Activated CD8-positive, alpha-beta T cell treated with anti-CD3 and anti-CD28 coated beads, Interleukin-2, amount 10 ng/mL, durations not matched to agents 7 days and 5 days (primary cell): Measurements from ENCODE around the gene SAP25. TPM values are rescaled to one million over a fixed set of nuclear protein-coding genes. Genes with fewer than 3 reads are reported as not detected.
A peak's percentile ranks its signal among the peaks of the same experiment; 100 is the strongest.
"Not testable (repeated sequence)": the region's sequence is repeated elsewhere in the genome, so short reads cannot be mapped to it uniquely, and the experiment has no call there.

Experiments used
- ATAC-seq: fragments of 150-1000 bp; cut with Tn5 transposase; one replicate; pipeline ENCODE4 v1.10.0; 2021; ENCODE audit warnings: moderate library complexity
- CTCF ChIA-PET: fragments of 350-600 bp; sonication (Branson Sonifier 250); formaldehyde crosslinking; loops from one replicate; lab custom pipeline; 2021; ENCODE audit warnings: antibody characterized with exemption; lab: Charles Lee
- POLR2A ChIA-PET: fragments of 350-600 bp; sonication (Branson Sonifier 250); formaldehyde crosslinking; loops from one replicate; lab custom pipeline; 2021; ENCODE audit warnings: antibody characterized with exemption; lab: Charles Lee
- DNase-seq: peaks from one replicate; pipeline ENCODE4 v3.0.0-alpha.2; 2020
- H3K27ac Mint-ChIP-seq: one replicate; pipeline ENCODE4 v1.8.0; 2021; ENCODE audit warnings: mild to moderate bottlenecking, mixed read lengths
- H3K27me3 Mint-ChIP-seq: one replicate; pipeline ENCODE4 v1.8.0; 2021; ENCODE audit warnings: low read depth, mixed read lengths
- H3K36me3 Mint-ChIP-seq: one replicate; pipeline ENCODE4 v1.8.0; 2021; ENCODE audit warnings: low read depth, mixed read lengths
- H3K4me1 Mint-ChIP-seq: one replicate; pipeline ENCODE4 v1.8.0; 2021; ENCODE audit warnings: low read depth, mixed read lengths
- H3K4me3 Mint-ChIP-seq: one replicate; pipeline ENCODE4 v1.8.0; 2021; ENCODE audit warnings: mild to moderate bottlenecking, mixed read lengths
- H3K9me3 Mint-ChIP-seq: one replicate; pipeline ENCODE4 v1.8.0; 2022; ENCODE audit warnings: mixed read lengths; ENCODE audit not compliant: insufficient read depth
- total RNA-seq, 2 experiments: library from RNA; stranded (reverse); gene quantifications; one replicate each; pipeline ENCODE4 v1.2.3, GENCODE V29; 2021

Gene SAP25
- total RNA-seq, 2 experiments from 2014 or later: 29.8 to 30.0 TPM

DNA sequence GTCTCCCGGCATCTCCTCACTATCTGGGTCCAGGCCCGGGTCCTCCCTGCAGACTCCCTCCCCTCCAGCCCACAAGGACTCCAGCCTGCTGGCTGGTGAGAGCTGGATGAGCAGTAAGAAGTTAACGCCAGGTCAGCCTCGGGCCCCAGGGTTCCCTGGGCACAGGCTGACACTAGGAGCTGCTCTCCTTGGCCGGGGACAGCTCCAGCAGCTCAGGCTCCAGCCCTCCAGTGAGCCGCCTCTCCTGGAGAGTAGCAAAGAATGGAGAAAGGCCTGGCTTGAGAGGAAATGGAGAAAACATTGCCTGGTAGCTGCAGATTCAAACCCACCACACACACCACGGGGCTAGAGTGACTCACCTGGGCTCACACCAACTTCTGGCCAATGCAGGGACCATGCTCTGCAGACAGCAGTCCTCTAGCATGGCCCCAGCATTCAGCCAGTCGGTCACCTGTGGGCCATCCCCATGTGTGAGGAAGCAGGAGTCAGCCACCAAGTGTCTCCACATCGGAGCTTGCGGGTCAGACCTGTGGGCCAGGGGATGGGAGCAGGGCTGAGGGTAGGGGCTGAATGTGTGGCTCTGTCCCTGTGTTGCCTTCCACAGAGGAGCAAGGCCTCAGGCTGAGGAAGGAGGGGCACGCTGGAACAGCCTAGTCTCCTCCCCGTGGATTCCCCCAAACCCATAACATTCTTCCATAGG lies 6.5 kb downstream of the SAP25 start:
- H3K4me1 Mint-ChIP-seq: peaks cover 66% of the 10 kb centered on the region
- H3K9me3 Mint-ChIP-seq: no peaks in the 10 kb centered on the region
- H3K36me3 Mint-ChIP-seq: peaks cover 26% of the 10 kb centered on the region
- peak overlapping the region; percentile 80 for H3K27ac Mint-ChIP-seq
- DNase-seq (no peak), ATAC-seq (no peak)
- H3K27me3 Mint-ChIP-seq: no peaks in the 10 kb centered on the region
- no peak overlapping the region for H3K4me3 Mint-ChIP-seq
- POLR2A ChIA-PET: interaction anchor here (0.6 to 2.0 kb wide), 2 partner anchors 20 to 113 kb away, joined by 5 to 8 read pairs; partner anchors contain the start of gene FBXO24
- CTCF ChIA-PET: interaction anchor here (1.3 to 5.6 kb wide), 2 partner anchors 20 to 124 kb away, joined by 4 to 57 read pairs; partner anchors contain the start of genes FBXO24 and LRCH4

DNA sequence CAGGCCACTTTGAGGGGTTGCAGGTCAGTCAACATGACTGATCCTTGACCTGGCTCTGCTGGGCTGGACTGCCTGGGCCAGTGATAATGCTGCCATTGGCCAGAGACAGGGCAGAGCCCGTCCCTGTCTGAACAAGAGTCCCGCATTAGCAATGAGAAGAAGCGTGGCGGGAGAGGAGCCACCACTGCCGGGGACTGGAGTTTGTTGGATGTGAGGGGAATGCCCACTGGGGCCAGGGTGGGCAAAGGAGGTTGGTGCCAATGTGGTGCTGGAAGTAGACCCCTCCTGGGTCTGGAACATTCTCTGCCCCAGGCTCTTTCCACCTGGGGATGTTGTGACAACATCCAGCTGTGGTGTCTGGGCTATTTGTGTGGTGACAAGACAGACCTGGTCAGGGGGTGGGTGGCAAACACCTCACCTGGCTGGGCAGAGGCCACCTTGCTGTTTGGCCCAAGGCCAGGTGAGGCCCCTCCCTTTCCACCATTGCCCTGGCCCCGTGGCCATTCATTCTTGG lies 7.6 kb downstream of the SAP25 start:
- ChIA-PET CTCF (interaction anchor here (0.7 to 12.0 kb wide), 7 partner anchors 11 to 125 kb away, joined by 3 to 213 read pairs (median 7); partner anchors contain the start of genes FBXO24 and LRCH4), POLR2A (interaction anchor here (0.7 to 2.0 kb wide), 4 partner anchors 16 to 88 kb away, joined by 3 to 8 read pairs (median 3); partner anchors contain the start of gene FBXO24)
- no peaks in the 10 kb centered on the region for H3K27me3 Mint-ChIP-seq
- H3K27ac Mint-ChIP-seq: peak overlapping the region; percentile 62
- H3K9me3 Mint-ChIP-seq: no peaks in the 10 kb centered on the region
- H3K4me3 Mint-ChIP-seq: no peak overlapping the region
- peaks cover 20% of the 10 kb centered on the region for H3K36me3 Mint-ChIP-seq
- peaks cover 56% of the 10 kb centered on the region for H3K4me1 Mint-ChIP-seq
- DNase-seq: no peak
- ATAC-seq: no peak

- Mint-ChIP-seq H3K4me3 (no peak overlapping the region), H3K27me3 (no peaks in the 10 kb centered on the region), H3K36me3 (peaks cover 20% of the 10 kb centered on the region), H3K4me1 (peaks cover 48% of the 10 kb centered on the region), H3K27ac (no peak overlapping the region), H3K9me3 (no peaks in the 10 kb centered on the region)
- ChIA-PET POLR2A (interaction anchor here (0.7 to 2.0 kb wide), 5 partner anchors 15 to 87 kb away, joined by 3 to 8 read pairs (median 3); partner anchors contain the start of gene FBXO24), CTCF (interaction anchor here (0.7 to 12.0 kb wide), 12 partner anchors 9 to 102 kb away, joined by 3 to 213 read pairs (median 4); partner anchors contain the start of genes FBXO24, LRCH4 and MOSPD3)
- ATAC-seq (no peak), DNase-seq (no peak)
Observed at GRCh38 chr7:100565133-100565571, 8.5 kb downstream of the SAP25 start.

DNA sequence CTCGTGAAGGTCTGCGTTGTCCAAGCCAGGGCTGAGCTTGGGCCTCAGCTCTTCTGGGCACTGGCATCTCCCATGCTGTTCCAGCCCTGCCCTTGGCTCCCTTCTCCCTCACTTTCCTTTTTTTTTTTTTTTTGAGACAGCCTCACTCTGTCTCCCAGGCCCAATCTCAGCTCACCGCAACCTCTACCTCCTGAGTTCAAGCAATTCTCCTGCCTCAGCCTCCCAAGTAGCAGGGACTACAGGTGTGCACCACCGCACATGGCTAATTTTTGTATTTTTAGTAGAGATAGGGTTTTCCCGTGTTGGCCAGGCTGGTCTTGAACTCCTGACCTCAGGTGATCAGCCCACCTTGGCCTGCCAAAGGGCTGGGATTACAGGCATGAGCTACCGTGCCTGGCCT lies 9.3 kb downstream of the SAP25 start:
- ChIA-PET CTCF (interaction anchor here (0.8 to 12.0 kb wide), 20 partner anchors 8 to 376 kb away, joined by 3 to 213 read pairs (median 5); partner anchors contain the start of genes FBXO24, LRCH4, MOSPD3 and POP7), POLR2A (interaction anchor here (1.8 kb wide), 1 partner anchor 21 kb away, joined by 5 read pairs; no protein-coding TSS in a partner anchor)
- Mint-ChIP-seq H3K4me1 (peaks cover 43% of the 10 kb centered on the region), H3K36me3 (peaks cover 22% of the 10 kb centered on the region), H3K27ac (peak overlapping the region; percentile 43)
- not testable (repeated sequence) for H3K27me3 Mint-ChIP-seq, H3K4me3 Mint-ChIP-seq, ATAC-seq, DNase-seq, H3K9me3 Mint-ChIP-seq

GRCh38 chr7:100563809-100564400 lies 9.8 kb downstream of the SAP25 start:
- no peaks in the 10 kb centered on the region for H3K9me3 Mint-ChIP-seq

GRCh38 chr7:100563100-100563564 lies 10.6 kb downstream of the SAP25 start:
- Mint-ChIP-seq H3K27ac (no peak overlapping the region), H3K4me1 (peaks cover 35% of the 10 kb centered on the region), H3K4me3 (no peak overlapping the region), H3K27me3 (no peaks in the 10 kb centered on the region), H3K36me3 (peaks cover 29% of the 10 kb centered on the region), H3K9me3 (no peaks in the 10 kb centered on the region)
- DNase-seq (no peak), ATAC-seq (no peak)
- ChIA-PET CTCF (interaction anchor here (0.9 to 12.0 kb wide), 12 partner anchors 9 to 143 kb away, joined by 3 to 213 read pairs (median 6); partner anchors contain the start of genes FBXO24, LRCH4, MOSPD3 and POP7), POLR2A (interaction anchor here (1.4 kb wide), 1 partner anchor 24 kb away, joined by 3 read pairs; the partner anchor contains the start of gene AGFG2)

More at GRCh38 chr7:100563809-100564400, 9.8 kb downstream of the SAP25 start:
- Mint-ChIP-seq H3K4me1 (peaks cover 42% of the 10 kb centered on the region), H3K27ac (peak overlapping the region; percentile 65), H3K27me3 (no peaks in the 10 kb centered on the region), H3K36me3 (peaks cover 25% of the 10 kb centered on the region), H3K4me3 (no peak overlapping the region)
- ChIA-PET CTCF (interaction anchor here (0.8 to 12.0 kb wide), 21 partner anchors 8 to 376 kb away, joined by 3 to 213 read pairs (median 5); partner anchors contain the start of genes FBXO24, LRCH4, MOSPD3 and POP7), POLR2A (interaction anchor here (1.8 kb wide), 1 partner anchor 21 kb away, joined by 5 read pairs; no protein-coding TSS in a partner anchor)
- DNase-seq (peak; percentile 89), ATAC-seq (peak; percentile 67)

DNA sequence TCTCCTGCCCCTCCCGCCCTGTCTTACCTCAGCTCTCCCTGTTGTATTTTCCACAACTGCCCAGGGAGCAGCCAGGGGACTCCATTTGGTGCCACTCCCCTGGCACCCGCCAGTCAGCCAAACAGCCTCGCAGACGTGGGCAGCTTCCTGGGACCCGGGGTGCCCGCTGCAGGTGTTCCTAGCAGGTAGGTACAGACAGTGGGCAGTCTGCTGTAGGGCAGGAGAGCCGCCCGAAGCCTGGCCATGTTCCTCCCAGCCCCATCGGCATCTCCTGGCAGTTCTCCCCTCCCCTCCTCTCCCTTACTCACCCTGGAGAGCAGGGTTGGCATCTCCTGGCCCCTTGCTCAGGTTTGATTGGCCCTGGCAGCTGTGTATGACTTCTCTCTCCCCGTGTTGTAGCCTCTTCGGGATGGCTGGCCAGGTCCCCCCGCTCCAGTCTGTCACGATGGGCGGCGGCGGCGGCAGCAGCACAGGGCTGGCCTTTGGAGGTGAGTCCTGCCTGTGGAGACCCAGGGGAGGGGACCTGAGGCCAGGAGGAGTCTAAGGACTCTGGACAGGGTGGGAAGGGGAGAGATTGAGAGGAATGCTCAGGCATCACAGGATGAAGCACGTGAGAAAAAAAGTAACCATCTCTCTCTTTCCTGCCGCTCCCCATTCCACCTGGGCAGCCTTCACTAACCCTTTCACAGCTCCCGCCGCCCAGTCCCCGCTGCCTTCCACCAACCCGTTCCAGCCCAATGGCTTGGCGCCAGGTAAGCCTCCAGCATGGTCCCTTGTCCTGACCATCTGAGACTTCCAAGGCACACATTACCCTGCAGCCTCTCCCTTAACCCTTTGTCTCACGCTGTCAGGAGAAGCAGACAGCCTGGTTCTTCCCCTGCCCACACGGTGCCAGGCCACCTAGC lies 11.3 kb downstream of the SAP25 start:
- Mint-ChIP-seq H3K27ac (no peak overlapping the region), H3K4me3 (no peak overlapping the region), H3K36me3 (peaks cover 31% of the 10 kb centered on the region), H3K4me1 (peaks cover 28% of the 10 kb centered on the region), H3K9me3 (no peaks in the 10 kb centered on the region), H3K27me3 (no peaks in the 10 kb centered on the region)
- ATAC-seq (no peak), DNase-seq (no peak)
- CTCF ChIA-PET: interaction anchor here (1.3 to 12.0 kb wide), 3 partner anchors 17 to 99 kb away, joined by 3 to 213 read pairs (median 57); partner anchors contain the start of genes FBXO24 and LRCH4
- POLR2A ChIA-PET: interaction anchor here (1.4 kb wide), 1 partner anchor 24 kb away, joined by 3 read pairs; the partner anchor contains the start of gene AGFG2

- Mint-ChIP-seq H3K36me3 (peaks cover 35% of the 10 kb centered on the region), H3K27ac (no peak overlapping the region)
Observed at GRCh38 chr7:100561491-100562194, 12.1 kb downstream of the SAP25 start.

GRCh38 chr7:100559127-100559526 lies 14.6 kb downstream of the SAP25 start:
- no peak overlapping the region for H3K27ac Mint-ChIP-seq
- no peak overlapping the region for H3K4me3 Mint-ChIP-seq
- peaks cover 42% of the 10 kb centered on the region for H3K36me3 Mint-ChIP-seq
- POLR2A ChIA-PET: interaction anchor here (1.1 to 1.8 kb wide), 3 partner anchors 20 to 90 kb away, joined by 3 to 5 read pairs (median 3); partner anchors contain the start of gene AGFG2
- CTCF ChIA-PET: interaction anchor here (0.8 to 12.0 kb wide), 25 partner anchors 10 to 292 kb away, joined by 3 to 213 read pairs (median 5); partner anchors contain the start of genes AGFG2, FBXO24, GIGYF1 and LRCH4
- peaks cover 18% of the 10 kb centered on the region for H3K4me1 Mint-ChIP-seq
- H3K27me3 Mint-ChIP-seq: no peaks in the 10 kb centered on the region
- no peaks in the 10 kb centered on the region for H3K9me3 Mint-ChIP-seq
- ATAC-seq: no peak
- no peak for DNase-seq

More at GRCh38 chr7:100561491-100562194, 12.1 kb downstream of the SAP25 start:
- Mint-ChIP-seq H3K4me1 (peaks cover 21% of the 10 kb centered on the region), H3K4me3 (no peak overlapping the region), H3K9me3 (no peaks in the 10 kb centered on the region), H3K27me3 (no peaks in the 10 kb centered on the region)
- POLR2A ChIA-PET: no interaction called here
- CTCF ChIA-PET: interaction anchor here (1.4 to 12.0 kb wide), 4 partner anchors 16 to 144 kb away, joined by 4 to 213 read pairs (median 52); partner anchors contain the start of genes FBXO24 and LRCH4
- ATAC-seq (no peak), DNase-seq (no peak)
